Mammary epithelial cell (primary cell): ENCODE results near the gene PODN.

Experiments
- CTCF ChIP-seq, 2 donors: IDR thresholded peaks in 1 of 2; conservative IDR thresholded peaks in 1 of 2; 2 replicates each; pipeline ENCODE4 v1.5.1; 2011 to 2012; ENCODE audit warnings: inconsistent platforms in 2 of 2, low read length in 2 of 2, mild to moderate bottlenecking in 2 of 2, control low read depth in 1 of 2, low read depth in 1 of 2; ENCODE audit not compliant: insufficient read depth in 1 of 2; ENCODE audit errors: extremely low read depth in 1 of 2
- EZH2 ChIP-seq: IDR thresholded peaks from 2 replicates; pipeline ENCODE4 v1.6.1; 2012; ENCODE audit warnings: low read length, inconsistent platforms, borderline replicate concordance

GRCh38 chr1:53104289-53104913, 42.4 kb downstream of the PODN start:
- TF ChIP-seq EZH2 = no peak
- TF ChIP-seq CTCF (conservative IDR thresholded peaks at IDR 0.05 in 1 of 2, IDR thresholded peaks at IDR 0.05 in 1 of 2; ENCODE audit: extremely low read depth in 1 of 2, insufficient read depth in 1 of 2, low read depth in 1 of 2, low read length in 2 of 2) = no peak
